HG03039 (cell line): ENCODE data around the gene FILIP1L.

Experiments
- ATAC-seq: cut with Tn5 transposase; IDR thresholded peaks from one replicate; pipeline ENCODE4 v1.9.1; 2021; ENCODE audit warnings: mild to moderate bottlenecking, moderate library complexity; ENCODE audit not compliant: unreplicated experiment

Gene FILIP1L

GRCh38 chr3:99955773-99956562 lies 158.3 kb downstream of the FILIP1L start:
- ATAC-seq: no peak

DNA sequence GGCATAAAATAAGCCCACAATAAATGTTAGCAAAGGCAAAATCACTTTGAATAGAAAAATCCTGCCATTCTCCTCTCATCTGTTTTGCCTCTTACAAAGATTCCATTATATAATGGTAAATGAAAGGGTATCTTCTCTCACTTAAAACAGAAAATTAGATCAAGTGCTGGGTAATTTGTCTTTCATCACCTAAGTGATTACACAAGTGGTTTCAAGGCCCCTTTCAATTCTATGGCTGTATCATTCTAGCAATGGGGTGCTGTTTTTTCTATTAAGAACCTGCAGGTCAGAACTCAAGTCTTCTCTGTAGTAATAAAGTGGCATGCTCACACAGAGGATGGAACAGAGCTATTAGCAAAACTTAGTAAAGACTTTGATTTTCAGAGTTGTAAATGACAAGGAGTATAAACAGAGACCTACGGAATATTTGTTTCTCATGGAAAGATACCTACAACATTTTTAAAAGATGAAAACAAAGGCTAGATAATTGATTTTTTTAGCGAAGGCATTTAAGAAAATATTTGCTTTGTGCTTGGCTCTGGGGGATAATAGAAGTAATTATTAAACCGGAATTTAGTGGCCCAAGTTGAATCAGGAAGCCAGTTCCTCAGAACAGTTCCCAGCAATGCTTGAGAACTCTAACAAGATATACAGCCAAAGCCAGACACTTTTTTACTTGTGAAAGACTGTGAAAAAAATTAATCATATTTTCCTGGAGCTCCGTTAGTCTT lies 159.2 kb downstream of the FILIP1L start:
- no peak for ATAC-seq

- ATAC-seq: no peak
These were observed 160.7 kb downstream of the FILIP1L start for GRCh38 chr3:99953596-99953995.

DNA sequence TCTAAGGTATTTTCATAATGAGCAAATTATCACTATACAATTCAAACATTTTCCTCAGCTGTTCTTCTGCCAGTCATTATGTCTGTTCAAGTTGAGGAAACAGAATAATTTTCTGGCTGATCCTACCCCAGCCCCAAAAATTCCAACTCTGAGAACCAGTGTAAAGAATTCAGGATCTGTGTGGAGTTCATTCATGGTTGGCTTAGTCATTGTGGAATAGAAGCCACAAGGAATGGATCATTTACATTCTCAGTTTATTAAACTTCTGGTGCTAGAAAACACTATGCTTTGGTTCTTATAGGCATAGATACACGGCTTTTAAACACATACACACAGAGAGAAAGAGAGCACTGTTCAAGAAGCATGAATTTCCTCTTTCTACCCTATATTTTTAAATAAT lies 162.0 kb downstream of the FILIP1L start:
- no peak for ATAC-seq

DNA sequence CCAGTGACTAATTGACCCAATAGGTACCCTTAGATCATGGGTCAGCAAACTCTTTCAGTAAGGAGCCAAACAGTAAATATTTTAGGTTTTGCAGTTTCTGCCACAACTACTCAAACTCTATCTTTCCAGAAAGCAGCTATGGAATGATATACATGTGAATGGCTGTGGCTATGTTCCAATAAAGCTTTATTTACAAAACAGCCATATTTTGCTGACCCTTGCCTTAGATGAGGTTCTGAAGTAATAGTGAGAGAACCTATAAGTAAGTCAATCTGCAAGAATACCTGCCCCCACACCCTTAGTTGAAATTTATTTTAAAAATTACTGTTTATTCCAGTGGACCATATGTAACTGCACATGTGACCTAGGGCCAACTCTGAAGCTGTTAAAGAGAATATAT lies 162.6 kb downstream of the FILIP1L start:
- ATAC-seq: no peak

DNA sequence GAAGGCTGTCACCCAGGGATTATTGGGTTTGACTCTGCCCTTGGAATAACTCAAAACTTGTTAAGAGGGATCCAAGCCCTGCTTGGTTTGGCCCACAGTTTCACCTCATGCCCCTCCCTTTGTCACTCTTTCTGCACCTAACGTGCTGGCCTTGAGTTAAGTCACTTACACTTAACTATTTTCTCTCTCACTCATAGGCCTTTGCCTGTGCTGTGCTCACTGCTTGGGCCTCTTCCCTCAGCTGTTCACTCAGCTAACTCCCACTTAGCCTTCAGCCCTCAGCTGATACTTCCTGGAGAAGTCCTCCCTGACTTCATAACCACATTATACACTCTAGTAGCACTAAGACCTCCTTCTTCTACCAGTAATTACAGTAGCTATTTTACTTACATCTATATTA lies 163.4 kb downstream of the FILIP1L start:
- no peak for ATAC-seq

GRCh38 chr3:99949956-99950670 lies 164.2 kb downstream of the FILIP1L start:
- ATAC-seq: no peak

DNA sequence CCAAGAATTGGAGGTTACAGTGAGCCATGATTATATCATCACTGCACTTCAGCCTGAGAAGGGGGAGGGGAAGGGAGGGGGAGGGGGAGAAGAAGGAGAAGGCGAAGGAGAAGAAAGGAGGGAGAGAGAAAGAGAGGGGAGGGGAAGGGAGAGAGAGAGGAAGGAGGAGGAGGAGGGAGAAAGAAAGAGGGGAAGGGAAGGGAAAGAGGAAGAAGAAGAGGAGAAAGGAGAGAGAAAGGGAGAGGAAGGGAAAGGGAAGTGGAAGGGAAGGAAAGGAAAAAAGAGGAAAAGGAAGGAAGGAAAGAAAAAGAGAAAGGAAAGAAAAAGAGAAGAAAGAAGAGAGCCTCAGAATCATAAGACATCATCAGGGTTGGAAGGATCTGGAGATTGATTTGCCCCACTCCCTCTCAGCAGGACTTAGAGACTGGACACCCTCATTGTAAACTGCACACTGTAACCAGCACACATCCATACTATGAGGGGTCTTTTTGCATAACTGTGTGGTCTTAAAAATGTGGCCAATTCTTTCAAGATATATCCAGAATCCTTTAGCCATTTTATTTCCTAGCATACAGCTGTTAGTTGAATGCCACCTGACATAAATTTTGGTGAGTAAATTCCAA lies 165.7 kb downstream of the FILIP1L start:
- no peak for ATAC-seq

DNA sequence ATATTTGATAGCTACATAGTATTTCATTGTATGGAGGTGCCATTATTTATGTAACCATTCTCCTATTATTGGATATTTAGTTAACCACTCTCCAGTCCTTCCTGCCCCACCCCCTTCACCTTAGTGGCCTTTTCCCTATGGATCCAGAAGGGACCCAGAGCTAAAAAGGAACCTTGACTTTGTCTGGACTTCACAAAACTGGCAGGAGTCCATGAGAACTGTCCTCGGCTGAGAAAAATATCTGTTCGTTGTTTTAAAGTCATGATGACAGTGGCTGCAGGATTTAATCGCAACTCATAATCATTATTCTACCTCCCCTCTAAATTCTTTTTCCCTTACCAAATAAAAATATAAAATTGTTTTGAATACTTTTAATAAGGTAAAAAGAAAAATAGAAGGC lies 166.9 kb downstream of the FILIP1L start:
- ATAC-seq: no peak

DNA sequence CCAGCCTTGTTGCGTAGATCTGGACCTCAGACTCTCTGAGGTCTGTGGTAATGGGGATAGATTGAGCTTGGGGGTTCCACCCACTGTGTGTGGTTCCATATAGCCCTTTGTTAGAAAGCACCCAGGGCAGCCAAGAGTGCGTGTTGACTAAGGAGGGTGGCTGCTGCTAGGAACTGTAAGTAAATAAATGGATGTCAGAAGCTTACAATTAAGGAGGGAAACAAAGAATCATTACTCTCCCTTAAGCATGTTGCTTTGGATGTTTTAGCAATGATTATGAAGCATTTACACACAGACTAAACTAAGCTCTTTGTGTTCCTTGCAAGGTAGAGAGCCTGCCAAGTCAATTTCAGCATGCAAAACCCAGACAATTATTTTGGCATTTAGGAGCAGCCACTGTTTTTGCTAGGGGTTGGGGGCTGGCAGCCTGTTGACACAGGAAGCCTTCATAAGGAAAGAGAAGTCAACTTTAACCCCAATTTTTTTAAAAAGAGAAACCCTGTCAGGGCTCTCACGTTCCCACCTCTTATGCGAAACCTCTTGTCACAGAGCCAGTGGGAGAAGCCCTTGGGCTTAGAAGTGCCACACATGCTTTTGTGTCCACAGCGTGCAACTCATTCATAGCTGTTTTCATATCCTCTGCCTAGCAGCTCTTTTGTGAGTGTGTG lies 168.8 kb downstream of the FILIP1L start:
- ATAC-seq: no peak

- ATAC-seq: no peak
These were observed 170.2 kb downstream of the FILIP1L start for GRCh38 chr3:99943931-99944761.

DNA sequence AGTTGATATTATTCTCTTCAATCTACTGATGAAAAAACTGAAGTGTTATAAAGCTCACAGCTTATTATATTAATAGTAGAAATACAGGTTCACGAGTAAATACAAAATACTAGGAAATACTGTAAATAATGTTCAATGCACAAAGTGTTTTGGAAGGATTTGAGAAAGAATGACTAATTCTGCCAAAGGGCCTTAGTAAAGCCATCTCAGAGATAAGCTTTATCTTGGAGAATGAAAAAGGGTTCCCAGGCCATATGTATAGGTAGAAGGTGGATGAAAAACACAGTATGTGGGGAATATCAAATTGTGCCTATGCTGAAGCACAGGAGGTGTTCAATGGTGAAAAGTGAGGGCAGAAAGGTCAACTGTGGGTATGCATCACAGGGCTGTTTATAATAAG lies 173.1 kb downstream of the FILIP1L start:
- ATAC-seq: no peak

GRCh38 chr3:99940350-99940749 lies 174.0 kb downstream of the FILIP1L start:
- ATAC-seq: no peak

DNA sequence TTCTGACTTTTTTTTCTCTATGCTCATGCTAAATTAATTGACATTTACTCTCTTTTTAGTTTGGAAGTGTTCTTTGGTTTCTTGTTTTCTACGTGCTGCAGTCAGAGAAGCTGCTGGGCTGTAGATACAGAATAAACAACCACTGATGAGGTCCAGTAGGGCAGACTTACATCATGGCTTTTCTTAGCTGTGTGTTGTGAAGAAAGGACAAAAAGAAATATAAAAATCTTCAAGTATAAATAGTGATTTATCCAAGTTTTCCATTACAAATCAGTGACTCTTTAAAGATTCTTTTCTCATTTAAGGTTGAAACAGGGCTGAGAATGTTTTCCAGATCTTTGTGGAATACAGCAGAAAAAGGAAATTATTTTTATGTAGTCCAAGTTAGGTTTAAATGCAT lies 174.4 kb downstream of the FILIP1L start:
- ATAC-seq: no peak

GRCh38 chr3:99938270-99938911 lies 175.9 kb downstream of the FILIP1L start:
- no peak for ATAC-seq

DNA sequence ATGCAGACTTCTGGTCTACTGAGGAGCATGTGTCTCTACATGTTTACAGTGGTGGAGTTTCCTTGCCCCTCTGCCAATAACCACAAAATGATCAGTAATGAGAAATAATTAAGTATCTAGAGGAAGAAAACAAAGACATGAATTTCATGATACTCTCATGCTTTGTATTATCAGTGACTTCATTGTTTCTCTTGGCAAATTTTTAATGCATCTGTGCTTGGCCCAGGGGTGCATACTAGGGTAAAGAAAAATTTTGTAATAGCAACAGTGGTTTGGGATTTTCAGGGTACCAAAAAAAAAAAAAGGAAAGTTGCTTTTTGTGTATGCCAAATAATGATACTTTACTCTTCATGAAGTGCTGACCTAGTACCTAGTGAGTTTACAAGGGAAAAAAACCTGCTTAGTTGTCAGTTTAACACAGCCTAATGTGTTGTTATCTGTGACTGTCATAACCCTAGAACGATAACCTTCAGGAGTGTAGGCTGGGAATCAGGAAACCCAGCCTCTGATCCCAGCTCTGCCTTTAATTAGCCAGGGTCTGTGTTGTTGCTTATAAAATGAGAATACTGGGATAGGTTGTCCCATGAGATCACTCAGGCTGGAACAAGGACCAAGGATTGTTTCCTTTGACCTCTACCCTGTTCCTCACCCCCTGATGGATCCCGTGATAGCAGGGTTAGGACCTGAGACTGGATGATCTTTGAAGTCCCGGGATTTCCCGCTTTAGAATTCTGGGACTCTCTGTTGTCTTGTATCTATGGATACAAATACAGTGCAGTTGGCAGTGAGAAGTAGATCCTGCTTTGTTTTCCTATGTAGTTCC lies 179.1 kb downstream of the FILIP1L start:
- ATAC-seq: no peak

- ATAC-seq: no peak
These were observed 180.1 kb downstream of the FILIP1L start for GRCh38 chr3:99933971-99934750.

DNA sequence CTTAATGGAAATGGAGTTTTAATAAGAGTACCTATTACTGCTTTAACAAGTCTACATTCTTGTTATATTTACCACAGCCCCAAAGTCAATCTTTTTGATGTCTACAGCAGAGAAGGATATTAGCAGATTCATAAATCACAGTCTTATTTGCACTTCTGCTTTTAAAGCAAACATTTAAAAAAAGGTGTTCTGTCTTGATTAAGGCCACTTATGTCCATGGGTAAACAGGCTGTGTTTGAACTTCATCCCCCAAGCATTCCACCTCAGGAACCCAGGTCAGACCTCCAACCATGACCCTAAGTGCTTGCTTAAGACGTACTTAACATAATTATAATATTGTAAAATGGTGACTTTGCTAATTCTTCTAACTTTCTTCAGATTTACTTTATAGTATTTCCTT lies 183.2 kb downstream of the FILIP1L start:
- ATAC-seq: no peak
